Measurements from ENCODE around the gene RABGGTA.

Gene RABGGTA

GRCh38 chr14:24309538-24310264, 38.3 kb upstream of the RABGGTA start, which contains the start of gene LTB4R2:
TSS of gene LTB4R2 (plus strand) at chr14:24310140. CDS start at chr14:24310665, 525 bp downstream.
- DNase-seq (ENCODE audit: extremely low read depth, low read depth) = no peak
- H3K4me3 ChIP-seq (replicated peaks; ENCODE audit: low read depth, low read length) = 0 out of 2 replicates have a peak within 1 kb of the TSS, but pooled peaks have one; percentile 3

GRCh38 chr14:24308342-24309124, 37.1 kb upstream of the RABGGTA start:
- no peak for TF ChIP-seq CTCF (IDR thresholded peaks at IDR 0.05; ENCODE audit: low read depth, low read length, missing control alignments)
- no peak for DNase-seq (ENCODE audit: extremely low read depth, low read depth)
- H3K4me3 ChIP-seq (replicated peaks; ENCODE audit: low read depth, low read length) = no peak overlapping the region

More at GRCh38 chr14:24309538-24310264, 38.3 kb upstream of the RABGGTA start, which contains the start of gene LTB4R2:
- no peak for TF ChIP-seq CTCF (IDR thresholded peaks at IDR 0.05; ENCODE audit: low read depth, low read length, missing control alignments)

GRCh38 chr14:24307575-24308341, 36.4 kb upstream of the RABGGTA start, which contains the start of gene CIDEB:
TSS of gene CIDEB (minus strand) at chr14:24307977. CDS start at chr14:24307858, 119 bp downstream.
- TF ChIP-seq CTCF (IDR thresholded peaks at IDR 0.05; ENCODE audit: low read depth, low read length, missing control alignments) = peak; percentile 99
- no peak within 1 kb of the TSS for H3K4me3 ChIP-seq (replicated peaks; ENCODE audit: low read depth, low read length)
- no peak for DNase-seq (ENCODE audit: extremely low read depth, low read depth)

- TF ChIP-seq CTCF (IDR thresholded peaks at IDR 0.05; ENCODE audit: low read depth, low read length, missing control alignments) = no peak
- DNase-seq (ENCODE audit: extremely low read depth, low read depth) = no peak
- H3K4me3 ChIP-seq (replicated peaks; ENCODE audit: low read depth, low read length) = no peak overlapping the region
Observed at GRCh38 chr14:24307156-24307574, 35.8 kb upstream of the RABGGTA start.

- TF ChIP-seq CTCF (IDR thresholded peaks at IDR 0.05; ENCODE audit: low read depth, low read length, missing control alignments) = no peak
- no peak overlapping the region for H3K4me3 ChIP-seq (replicated peaks; ENCODE audit: low read depth, low read length)
- DNase-seq (ENCODE audit: extremely low read depth, low read depth) = no peak
Observed at GRCh38 chr14:24304019-24304387, 32.6 kb upstream of the RABGGTA start.

- no peak for TF ChIP-seq CTCF (IDR thresholded peaks at IDR 0.05; ENCODE audit: low read depth, low read length, missing control alignments)
- no peak for DNase-seq (ENCODE audit: extremely low read depth, low read depth)
- peak overlapping the region; percentile 91 for H3K4me3 ChIP-seq (replicated peaks; ENCODE audit: low read depth, low read length)
Observed at GRCh38 chr14:24300326-24300980, 29.1 kb upstream of the RABGGTA start.
